Fibroblast of skin of back (primary cell): ENCODE results near the gene CPT1A.
A peak's percentile ranks its signal among the peaks of the same experiment; 100 is the strongest.

Source experiments
- DNase-seq: peaks from one replicate; pipeline ENCODE4 v3.0.0-alpha.2; 2013

The CPT1A gene

DNA sequence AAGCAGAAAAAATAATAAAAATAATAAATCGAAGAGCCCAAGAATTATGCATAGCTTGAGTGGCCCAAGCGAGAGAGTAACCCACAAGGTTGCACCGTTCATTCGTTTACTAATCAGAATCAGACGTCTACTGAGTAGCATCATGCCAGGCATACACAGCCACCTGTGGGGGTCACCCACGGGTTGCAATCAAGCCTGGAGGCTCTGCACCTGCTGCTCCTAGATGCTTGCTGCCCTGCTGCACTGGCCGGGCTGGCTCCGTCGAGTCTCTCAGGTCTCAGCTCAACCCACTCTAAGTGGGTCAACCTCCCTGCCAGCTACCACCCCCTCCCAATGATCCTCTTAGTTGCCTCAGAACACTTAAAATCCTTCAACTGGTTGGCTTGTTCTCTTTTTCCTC lies 88.4 kb downstream of the CPT1A start:
- no peak for DNase-seq

DNA sequence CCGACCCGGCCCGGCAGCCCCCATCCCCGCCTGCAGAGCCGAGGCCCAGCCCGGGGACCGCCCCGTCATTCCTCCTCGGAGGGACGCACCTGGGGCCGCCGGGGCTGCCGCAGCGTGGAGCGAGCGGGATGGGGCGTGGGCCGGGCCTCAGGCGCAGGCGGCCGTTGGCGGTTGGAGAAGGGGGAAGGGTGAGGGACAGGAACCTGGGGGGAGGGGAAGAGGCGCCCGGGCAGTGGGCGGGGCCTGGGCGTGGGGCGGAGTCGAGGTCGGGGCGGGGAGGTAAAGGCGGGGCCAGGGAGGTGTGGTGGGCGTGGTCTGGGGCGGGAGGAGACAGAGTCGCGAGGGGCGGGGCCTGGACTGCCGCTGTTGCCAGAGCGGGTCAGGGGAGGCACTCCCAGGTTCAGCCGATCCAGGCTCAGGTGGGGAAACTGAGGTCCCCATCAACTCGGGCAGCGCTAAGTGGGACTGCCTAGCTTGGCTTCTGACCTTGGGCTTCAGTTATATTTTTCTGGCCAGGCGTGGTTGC lies 90.3 kb downstream of the CPT1A start, which contains the start of gene TESMIN:
Gene TESMIN, minus strand, starts transcription at position 190 of the 526 bp plus-strand sequence. CDS start 860 bp downstream, outside the sequence.
- peak; percentile 54 for DNase-seq

DNA sequence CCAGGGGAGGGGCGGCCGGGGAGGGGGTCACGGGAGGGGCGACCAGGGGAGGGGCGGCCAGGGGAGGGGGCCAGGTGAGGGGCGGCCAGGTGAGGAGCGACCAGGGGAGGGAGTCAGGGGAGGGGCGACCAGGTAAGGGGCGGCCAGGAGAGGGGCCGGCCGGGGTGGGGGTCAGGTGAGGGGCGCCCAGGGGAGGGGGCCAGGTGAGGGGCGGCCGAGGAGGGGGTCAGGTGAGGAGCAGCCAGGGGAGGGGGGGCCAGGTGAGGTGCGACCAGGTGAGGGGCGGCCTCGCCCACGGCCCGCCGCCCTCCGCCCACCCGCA lies 90.8 kb downstream of the CPT1A start:
- no peak for DNase-seq

DNA sequence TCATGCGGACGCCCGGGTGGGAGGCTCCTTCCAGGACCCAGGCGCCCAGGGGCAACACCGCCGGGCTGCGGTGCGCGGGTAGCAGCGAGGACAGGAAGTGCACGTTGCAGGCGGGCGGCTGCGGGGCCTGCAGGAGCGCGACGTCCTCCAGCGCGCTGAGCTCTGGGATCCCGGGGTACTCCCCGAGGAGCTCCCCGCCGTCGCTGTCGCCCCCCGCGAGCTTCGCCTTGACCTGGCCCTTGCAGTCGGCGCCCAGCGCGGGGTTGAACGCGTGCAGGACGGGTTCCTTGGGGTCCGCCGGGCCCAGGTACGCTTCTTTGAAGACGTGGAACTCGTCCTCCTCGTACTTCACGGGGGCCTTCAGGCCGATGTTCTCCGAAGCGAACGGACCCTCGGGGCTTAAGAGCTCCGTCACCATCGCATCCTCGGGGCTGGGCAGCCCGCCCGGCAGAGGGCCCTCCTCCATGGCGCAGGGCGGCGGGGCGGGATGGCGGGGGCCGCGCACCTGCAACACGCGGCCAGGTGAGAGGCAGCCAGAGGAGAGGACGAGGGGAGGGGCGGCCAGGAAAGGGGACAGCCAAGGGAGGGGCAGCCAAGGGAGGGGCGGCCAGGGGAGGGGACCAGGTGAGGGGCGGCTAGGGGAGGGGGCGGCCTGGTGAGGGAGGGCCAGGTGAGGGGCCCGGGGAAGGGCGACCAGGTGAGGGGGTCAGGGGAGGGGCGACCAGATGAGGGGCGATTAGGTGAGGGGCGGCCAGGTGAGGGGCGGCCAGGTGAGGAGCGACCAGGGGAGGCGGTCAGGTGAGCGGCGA lies 91.3 kb downstream of the CPT1A start:
- no peak for DNase-seq

DNA sequence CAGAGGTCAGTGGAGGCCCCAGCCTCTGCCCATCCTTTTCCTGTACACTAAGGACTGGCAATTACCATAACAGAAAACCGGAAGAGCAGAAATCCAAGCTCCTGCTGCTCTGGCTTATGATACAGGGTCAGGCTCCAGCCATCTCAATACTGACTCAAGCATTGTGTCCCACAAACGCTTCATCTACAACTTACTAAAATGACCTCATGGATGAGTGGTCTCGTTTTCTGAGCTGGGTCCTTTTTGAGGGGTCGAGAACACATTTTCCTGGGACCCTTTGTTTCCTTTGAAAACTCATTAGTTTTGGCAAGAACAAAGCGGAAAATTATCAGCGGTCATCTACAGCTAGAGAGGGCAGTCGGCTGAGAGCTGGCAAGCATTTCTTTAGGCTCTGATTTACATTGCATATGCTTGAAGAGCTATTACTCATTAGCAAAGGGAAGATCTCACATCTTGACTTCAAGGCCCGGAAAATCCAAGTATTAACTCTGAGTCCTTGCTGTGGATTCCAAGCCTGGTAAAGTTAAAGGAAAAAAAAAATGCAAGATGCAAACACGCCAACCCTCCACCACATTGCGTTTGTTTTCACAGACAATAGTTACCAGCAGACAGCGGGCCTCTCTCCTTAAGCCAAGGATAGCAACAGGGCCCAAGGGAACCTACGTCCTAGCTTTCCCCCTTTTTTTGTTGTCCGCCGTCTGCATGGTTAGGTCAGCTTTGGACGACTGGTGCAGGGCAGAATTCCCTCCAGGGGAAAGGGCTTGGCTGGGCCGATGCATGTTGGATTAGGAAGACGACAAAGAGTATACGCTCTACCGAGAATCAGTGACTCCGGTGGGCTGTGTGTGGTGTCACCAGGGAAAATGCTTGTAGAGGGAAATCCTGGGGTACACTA lies 92.2 kb downstream of the CPT1A start:
- peak; percentile 31 for DNase-seq

DNA sequence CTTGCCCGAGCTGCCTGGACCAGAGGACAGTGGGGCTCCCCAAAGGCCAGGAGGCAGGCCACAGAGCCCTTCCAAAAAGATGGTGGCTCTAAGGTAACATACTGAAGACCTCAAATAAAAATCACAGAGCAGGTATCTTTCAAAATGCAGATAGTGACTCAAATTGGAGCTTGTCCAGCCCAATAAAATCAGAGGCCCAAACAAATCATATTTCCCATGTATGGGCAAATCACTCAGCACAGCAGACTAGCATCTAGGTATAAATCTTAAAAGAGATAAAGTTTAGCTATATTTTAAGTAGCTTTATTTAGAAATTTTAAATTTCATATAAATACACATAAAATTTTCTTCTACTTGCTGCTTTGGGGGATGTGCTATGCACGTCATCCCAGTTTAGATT lies 93.7 kb downstream of the CPT1A start:
- no peak for DNase-seq

DNA sequence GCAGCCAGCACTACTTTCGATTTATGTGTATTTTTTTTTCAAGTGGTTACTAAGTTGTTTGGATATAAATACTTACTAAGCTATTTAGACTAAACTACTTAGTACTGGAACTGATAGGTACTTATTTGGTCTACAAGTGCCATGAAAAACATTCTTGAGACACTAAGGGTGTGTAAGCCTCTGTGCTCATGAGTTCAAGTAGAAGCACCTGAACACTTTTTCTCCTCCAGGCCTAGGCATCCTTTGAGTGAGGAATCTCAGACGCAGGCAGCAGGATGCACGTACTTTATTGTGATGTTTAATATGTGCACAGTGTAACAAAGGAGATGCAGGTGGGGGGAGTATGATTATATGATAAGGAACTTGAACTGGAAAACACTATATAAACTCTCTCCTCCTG lies 98.2 kb downstream of the CPT1A start:
- DNase-seq, result no peak

DNA sequence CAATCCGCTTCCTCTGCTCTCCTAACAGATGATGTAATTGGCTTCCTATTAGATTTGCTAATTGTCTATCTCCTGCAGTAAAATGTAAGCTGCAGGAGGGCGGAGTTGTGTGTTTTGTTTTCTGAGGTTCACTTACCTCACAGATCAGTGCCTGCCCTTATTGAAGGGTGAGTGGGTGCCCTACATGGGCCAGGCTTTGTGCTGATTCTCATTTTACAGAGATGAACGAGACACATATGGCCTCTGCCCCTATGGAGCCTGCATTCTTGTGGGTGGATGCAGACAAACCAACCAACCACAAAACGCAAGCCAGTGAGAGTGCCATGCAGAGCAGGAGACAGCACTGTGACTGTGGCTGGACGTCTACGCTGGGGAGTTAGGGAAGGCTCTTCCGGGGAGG lies 100.3 kb downstream of the CPT1A start:
- DNase-seq, result peak; percentile 49

DNA sequence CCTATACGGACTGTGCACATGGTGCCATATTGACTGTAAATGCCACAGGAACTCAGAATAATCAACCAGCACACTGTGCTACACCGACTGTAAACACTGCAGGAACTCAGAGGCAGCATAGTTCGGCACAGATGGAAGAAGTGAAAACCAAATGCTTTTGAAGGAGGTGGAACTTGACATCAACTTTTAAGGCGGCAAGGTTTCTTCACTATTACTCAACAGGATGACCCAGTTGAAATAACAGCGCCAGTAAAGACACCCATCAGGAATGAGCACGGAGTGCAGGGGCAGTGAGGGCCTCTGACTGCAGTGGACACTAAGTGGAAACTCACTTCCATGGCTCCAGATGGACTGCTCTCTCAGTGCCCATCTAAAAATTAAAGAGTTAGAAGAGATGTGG lies 106.1 kb downstream of the CPT1A start:
- DNase-seq, result no peak

DNA sequence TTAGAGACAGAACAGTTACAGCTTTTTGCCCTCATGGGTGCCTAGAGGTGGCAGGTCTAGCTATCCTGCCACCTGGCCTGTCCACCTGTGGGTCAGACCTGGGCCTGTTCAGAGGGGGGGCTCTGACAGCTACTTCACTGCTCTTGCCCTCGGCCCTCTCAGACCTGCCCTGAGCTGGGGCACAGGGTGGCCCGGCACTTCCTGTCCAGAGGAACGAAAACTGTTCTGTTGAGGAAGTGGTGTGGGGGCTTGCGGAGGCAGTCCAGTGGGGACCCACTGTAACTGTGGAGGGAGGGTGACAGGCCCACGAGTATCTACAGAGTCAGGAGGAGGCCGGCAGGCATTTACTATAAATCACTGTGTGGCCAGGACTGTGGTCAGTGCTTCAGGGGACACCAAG lies 106.6 kb downstream of the CPT1A start:
- no peak for DNase-seq

DNA sequence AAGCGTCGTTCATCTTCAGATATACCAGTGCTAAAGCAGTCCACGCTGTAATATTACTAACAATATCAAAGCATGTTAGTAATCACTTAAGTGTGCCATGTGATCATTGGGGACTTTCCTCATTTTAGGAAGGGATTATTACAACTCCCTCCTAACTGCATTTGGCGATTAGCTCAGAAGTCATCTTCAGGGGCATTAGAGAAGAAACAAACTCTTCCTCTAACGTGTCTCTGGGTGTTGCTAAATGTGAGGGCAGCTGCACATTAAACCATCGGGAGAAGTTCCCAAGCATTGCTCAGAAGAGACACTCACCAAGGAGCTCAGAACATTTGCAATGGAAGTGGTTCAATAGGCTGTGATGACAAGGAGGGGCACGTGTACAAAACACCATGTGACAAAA lies 107.6 kb downstream of the CPT1A start:
- DNase-seq, result no peak

DNA sequence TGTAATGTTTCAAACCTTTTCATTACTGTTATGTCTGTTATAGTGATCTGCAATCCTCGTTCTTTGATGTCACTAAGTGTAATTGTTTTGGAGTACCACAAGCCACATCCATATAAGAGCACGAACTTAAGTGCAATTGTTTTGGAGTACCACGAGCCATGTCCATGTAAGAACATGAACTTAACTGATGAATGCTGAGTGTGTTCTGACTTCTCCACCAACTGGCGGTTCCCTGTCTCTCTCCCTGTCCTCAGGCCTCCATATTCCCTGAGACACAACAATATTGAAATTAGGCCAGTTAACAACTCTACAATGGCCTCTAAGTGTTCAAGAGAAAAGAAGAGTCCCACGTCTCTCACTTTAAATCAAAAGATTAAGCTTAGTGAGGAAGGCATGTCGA lies 113.9 kb downstream of the CPT1A start:
- no peak for DNase-seq

DNA sequence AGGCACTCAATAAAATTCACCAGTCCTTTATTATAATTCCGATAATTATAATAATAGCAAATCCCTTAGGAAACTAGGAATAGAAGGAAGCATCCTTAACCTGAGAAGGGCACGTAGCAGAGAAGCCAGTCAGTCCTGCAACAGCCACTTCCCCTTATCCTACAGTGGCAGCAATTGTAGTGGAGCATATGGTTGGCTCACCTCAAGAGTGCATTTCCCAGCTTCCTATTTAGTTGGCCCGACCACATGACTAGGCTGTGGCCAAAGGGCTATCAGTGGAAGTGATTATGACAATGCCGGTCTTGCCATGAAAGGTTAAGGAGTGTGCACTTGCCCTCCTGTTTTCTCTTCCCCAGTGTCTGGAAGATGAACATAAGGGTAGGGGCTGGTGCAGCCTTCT lies 117.4 kb downstream of the CPT1A start:
- DNase-seq, result no peak

DNA sequence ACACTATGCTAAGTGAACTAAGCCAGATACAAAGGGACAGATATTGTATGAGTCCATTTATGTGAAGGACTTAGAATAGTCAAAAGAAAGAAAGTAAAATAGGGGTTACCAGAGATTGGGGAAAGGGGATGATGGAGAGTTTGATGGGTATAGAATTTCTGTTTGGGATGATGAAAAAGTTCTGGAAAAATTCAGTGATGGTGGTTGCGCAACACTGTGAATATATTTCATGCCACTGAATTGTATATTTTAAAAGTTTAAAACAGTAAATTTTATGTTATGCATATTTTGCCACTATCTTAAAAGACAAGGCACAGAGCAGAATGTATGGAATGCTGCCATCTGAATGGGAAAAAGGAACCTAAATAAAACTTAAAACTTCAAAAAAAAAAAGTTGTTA lies 119.6 kb downstream of the CPT1A start:
- no peak for DNase-seq

DNA sequence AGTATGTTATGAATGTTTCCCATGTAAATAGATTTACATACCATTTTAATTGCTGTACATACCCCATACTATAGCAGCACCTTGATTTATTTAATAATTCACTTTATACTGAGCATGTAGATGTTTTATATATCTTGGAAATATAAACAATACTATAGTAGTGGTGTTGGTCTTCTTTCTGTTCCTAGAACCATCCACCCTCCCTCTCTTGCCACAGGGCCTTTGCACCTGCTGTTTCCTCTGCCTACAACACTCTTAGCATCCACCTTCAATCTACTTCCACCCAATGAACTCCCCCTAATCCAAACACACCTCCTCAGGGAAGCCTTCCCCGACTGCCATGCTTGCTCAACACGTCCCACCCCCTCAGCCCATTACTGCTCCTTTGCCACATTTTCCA lies 120.6 kb downstream of the CPT1A start:
- DNase-seq, result no peak

DNA sequence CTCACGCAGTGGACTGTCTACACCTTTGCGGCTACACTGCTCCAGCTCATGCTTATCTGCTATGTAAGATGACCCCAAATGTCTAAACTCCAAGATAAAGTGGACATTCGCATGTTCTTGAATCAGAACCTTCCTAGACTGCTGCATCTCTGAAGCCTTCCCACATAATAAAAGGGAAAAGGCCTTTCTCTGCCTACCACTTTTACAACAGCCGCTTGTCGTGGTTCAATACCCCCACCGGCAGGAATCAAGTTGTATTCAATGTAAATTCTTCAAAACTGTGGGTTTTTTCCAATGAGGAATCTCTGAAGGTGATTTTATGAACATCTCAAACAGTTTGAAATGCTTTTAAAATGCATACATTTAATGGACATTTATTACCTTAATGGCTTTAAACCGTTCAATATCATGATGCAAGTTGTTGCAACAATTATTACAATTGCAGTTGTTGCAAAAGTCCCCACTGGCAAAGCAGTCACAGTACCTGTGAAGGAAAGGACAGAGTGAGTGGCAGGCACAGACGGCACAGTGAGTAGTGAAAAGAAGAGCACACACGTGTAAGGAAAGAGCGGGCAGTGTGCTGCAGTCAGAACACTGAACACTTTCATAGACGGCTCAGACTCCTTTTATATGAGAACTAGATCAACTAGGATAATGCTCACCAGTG lies 126.1 kb downstream of the CPT1A start:
- DNase-seq, result no peak

DNA sequence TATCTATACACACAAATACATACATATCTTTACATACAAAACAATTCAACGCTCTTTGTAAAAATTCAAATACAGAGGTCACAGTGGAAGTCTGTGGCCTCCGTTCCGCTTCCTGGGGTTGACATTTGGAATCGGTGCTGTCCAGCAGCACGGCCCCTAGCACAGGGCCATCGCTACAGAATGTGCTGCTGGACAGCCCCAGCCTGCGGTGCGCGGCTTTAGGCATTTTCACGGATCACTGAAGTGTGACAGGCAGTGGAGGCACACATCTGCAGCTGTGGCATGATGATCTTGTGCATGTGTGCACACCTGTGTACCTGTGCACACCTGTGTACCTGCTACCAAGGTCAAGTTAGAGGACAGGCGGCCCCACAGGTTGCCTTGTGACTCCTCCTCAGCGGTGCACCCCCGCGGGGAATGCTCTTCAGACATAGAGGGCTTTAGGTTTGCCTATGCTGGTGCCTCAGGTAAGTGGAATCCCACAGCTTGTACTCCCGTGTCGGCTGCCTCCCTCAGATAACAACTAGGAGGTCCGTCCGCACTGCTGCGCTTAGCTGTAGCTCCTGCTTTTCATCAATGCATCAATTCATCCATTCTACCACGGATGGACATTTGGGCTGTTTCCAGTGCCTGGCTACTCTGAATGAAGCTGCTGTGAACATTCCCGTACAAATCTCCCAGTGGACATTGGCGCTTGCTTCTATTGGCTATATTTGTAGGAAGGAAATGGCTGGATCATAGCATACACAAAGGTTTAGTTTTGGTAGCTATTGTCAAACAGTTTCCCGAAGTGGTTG lies 127.5 kb downstream of the CPT1A start:
- DNase-seq, result no peak

DNA sequence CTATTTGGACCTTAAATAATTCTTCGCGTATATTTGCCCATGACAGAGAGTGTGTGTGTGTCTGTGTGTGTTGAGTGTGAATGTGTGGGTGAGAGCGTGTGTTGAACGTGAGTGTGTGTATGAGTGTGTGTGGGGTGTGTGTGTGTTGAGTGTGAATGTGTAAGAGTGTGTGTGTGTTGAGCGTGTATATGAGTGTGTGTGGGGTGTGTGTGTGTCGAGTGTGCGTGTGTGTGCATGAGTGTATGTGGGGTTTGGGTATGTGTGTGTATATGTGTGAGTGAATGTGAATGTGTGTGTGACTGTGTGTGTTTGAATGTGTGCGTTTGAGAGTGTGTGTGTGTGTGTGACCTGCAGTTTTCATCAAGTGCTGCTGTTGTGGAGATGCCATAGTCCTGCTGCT lies 130.6 kb downstream of the CPT1A start:
- DNase-seq, result no peak

DNA sequence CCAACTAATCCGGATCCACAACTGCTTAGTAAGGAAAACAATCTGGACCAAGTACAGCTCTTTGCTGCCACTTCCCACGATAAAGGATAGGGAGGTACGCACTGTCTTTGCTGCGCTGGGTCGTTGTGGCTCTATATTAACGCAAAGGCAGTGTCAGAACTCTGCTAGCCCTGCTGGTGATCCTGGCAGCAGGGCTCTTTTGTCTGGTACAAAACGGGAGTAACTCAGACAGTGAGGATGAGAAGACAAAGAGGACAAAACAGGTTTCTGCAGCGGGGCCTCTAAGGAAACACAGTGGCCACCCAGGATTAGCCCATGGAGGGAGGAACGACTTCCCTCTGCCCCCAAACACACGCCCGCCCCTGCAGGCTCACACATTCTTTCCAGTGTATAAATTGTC lies 131.3 kb downstream of the CPT1A start:
- no peak for DNase-seq

DNA sequence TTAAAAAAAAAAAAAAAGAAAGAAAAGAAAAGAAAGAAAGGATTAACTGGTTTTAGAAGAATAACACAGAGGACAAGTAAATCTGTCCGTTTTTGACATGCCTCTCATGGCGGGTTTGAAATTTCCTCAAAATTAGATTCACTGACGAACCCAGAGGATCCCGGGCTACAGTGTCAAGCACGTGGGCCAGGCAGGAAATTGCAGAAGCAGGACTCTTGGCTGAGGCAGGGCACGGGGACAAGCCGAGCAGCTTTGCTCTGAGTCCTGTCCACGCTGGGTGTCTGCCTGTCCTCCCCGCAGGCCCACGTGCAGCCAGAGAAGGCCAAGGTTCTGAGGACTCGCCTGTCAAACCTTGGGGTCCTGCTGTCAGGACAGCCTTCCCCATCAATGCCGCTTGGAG lies 132.7 kb downstream of the CPT1A start:
- DNase-seq, result no peak

DNA sequence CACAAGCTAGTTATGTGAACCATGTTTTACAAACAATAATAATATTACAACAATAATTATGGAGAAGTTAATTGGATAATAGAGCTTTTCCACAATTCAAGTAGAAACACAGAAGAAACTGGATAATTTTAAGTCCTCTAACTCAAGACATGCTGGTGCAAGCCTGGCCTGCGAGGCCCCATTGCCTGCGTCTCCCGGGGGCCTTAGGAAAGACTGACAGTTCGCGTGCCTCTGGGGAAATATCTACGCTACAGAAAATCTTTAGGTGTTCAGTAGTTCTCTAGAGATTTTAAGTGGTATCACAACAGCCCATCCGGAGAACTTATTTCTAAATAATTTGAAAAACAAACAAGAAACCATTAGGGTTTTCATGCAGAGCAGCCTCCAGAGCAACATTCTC lies 134.2 kb downstream of the CPT1A start:
- no peak for DNase-seq

DNA sequence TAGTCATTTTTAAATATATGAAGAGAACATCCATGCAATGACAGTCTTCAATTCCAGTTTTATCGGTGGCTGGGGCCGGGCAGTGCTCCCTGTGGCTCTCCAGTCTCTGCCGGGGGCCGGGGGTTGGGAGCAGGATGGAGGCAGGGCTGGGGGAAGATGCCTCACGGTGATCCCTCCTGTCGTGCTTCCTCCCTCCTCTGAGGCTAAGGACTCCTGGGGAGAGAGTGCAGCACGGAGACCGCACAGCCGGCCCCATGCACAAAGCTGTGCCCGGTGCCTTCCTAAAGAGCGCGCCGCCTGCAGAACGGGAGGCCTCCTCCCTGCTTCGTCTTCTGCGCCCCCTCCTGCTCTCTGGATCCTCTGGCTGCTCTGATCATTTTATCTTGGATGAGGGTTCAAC lies 136.8 kb downstream of the CPT1A start:
- DNase-seq, result no peak
